ENCODE measurements around the gene POLR2A. TPM values are rescaled to one million over a fixed set of nuclear protein-coding genes. Genes with fewer than 3 reads are reported as not detected.

The POLR2A gene
- total RNA-seq, 4 donors from 2014 or later: 57.1 to 99.2 (median 77.1) TPM

- TF ChIP-seq, protein P1, sequence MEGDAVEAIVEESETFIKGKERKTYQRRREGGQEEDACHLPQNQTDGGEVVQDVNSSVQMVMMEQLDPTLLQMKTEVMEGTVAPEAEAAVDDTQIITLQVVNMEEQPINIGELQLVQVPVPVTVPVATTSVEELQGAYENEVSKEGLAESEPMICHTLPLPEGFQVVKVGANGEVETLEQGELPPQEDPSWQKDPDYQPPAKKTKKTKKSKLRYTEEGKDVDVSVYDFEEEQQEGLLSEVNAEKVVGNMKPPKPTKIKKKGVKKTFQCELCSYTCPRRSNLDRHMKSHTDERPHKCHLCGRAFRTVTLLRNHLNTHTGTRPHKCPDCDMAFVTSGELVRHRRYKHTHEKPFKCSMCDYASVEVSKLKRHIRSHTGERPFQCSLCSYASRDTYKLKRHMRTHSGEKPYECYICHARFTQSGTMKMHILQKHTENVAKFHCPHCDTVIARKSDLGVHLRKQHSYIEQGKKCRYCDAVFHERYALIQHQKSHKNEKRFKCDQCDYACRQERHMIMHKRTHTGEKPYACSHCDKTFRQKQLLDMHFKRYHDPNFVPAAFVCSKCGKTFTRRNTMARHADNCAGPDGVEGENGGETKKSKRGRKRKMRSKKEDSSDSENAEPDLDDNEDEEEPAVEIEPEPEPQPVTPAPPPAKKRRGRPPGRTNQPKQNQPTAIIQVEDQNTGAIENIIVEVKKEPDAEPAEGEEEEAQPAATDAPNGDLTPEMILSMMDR (IDR thresholded peaks at IDR 0.05): no peak
- ATAC-seq (ENCODE audit: low FRiP score) (no peak), DNase-seq (ENCODE audit: low spot score) (no peak)
These were observed 12.5 kb downstream of the POLR2A start for GRCh38 chr17:7496470-7497183.

DNA sequence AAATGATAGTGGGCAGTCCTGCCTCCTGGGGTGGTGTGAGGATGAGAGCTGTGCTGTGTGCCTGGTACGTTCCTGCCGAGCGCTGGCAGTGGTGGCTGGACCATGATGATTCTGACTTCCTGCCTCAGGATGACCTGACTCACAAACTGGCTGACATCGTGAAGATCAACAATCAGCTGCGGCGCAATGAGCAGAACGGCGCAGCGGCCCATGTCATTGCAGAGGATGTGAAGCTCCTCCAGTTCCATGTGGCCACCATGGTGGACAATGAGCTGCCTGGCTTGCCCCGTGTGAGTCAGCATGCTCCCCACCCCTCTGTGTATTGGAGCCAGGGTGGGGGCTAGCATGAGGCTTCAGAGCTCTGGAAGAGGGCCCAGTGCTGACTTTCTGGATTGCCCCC, 13.1 kb downstream of the POLR2A start:
- peak; percentile 24 for ATAC-seq (ENCODE audit: low FRiP score)

DNA sequence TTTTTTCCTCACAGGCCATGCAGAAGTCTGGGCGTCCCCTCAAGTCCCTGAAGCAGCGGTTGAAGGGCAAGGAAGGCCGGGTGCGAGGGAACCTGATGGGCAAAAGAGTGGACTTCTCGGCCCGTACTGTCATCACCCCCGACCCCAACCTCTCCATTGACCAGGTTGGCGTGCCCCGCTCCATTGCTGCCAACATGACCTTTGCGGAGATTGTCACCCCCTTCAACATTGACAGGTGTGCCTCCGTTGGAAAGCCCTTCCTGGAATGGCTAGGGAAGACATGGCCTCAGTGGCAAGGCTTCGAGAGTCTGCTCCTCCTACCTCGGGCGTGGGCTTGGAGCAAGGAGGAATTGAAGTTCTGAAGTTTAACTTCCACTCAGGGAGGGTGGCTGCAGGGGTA, 13.5 kb downstream of the POLR2A start:
- ATAC-seq (ENCODE audit: low FRiP score) (no peak), DNase-seq (ENCODE audit: low spot score) (no peak)
- TF ChIP-seq, protein P1 (IDR thresholded peaks at IDR 0.05): no peak

More for the DNA sequence above, 13.1 kb downstream of the POLR2A start:
- TF ChIP-seq, protein P1 (IDR thresholded peaks at IDR 0.05): no peak
- DNase-seq (ENCODE audit: low spot score): no peak

- TF ChIP-seq, protein P1 (IDR thresholded peaks at IDR 0.05): no peak
- ATAC-seq (ENCODE audit: low FRiP score) (no peak), DNase-seq (ENCODE audit: low spot score) (no peak)
These were observed 15.0 kb downstream of the POLR2A start for GRCh38 chr17:7499161-7499560.

GRCh38 chr17:7501729-7502128, 17.6 kb downstream of the POLR2A start:
- ATAC-seq (ENCODE audit: low FRiP score) (no peak), DNase-seq (ENCODE audit: low spot score) (no peak)
- TF ChIP-seq, protein P1 (IDR thresholded peaks at IDR 0.05): no peak

DNA sequence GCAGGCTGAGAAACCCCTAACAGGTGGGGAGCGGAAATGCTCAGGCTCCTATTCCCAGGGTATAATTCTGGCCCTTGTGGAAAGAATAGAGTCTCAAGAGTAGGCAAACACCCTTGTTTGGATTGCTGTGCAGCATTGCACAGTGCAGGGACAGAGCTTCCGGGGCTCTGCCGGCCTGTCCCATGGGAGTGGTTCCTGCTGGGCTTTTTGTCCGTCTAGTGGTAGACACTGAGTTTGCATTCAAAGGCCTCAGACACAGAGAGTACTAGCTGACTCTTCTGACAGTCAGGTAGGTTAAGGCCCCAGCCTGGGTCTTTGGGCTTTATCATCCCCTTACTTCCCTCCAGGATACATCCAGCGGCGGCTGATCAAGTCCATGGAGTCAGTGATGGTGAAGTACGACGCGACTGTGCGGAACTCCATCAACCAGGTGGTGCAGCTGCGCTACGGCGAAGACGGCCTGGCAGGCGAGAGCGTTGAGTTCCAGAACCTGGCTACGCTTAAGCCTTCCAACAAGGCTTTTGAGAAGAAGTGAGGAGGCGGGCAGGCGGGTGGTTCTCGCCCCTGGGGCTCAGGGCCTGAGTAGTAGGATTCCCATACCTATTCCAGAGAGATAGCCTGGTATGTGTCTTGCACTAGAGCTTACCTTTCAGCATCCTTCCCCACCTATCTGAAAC, 18.1 kb downstream of the POLR2A start:
- DNase-seq (ENCODE audit: low spot score) (no peak), ATAC-seq (ENCODE audit: low FRiP score) (no peak)
- TF ChIP-seq, protein P1 (IDR thresholded peaks at IDR 0.05): no peak

- no peak for ATAC-seq (ENCODE audit: low FRiP score)
- no peak for DNase-seq (ENCODE audit: low spot score)
- TF ChIP-seq, protein P1 (IDR thresholded peaks at IDR 0.05): no peak
These were observed 18.8 kb downstream of the POLR2A start for GRCh38 chr17:7502987-7503386.

All from omental fat pad (tissue), 4 donors.